MCF 10A (cell line): ENCODE results near the gene SLC25A13. TPM values are rescaled to one million over a fixed set of nuclear protein-coding genes. Genes with fewer than 3 reads are reported as not detected.
"Not testable (repeated sequence)": the region's sequence is repeated elsewhere in the genome, so short reads cannot be mapped to it uniquely, and the experiment has no call there.

ENCODE experiments used
- Bru-seq: library from RNA; stranded (reverse); fragments of 400-500 nt; gene quantifications from one replicate; lab custom pipeline; 2021; lab: Mats Ljungman, UMichigan
- BruChase-seq, 2 experiments: library from RNA; stranded (reverse); fragments of 400-500 nt; gene quantifications; one replicate each; lab custom pipeline; 2021; lab: Mats Ljungman, UMichigan
- BruUV-seq: library from RNA; stranded (reverse); fragments of 400-500 nt; replicated peaks from 2 replicates; lab custom pipeline; 2021; lab: Mats Ljungman, UMichigan
- CTCF ChIA-PET: fragments of 300-600 bp; sonication (Branson Sonifier 250); formaldehyde crosslinking; extraction: SDS; loops from one replicate; lab custom pipeline; 2021; ENCODE audit warnings: antibody characterized with exemption, inconsistent platforms; lab: Yijun Ruan, JAX
- POLR2A ChIA-PET: fragments of 300-600, 350-650 bp; sonication (Branson Sonifier 250); formaldehyde crosslinking; extraction: SDS; loops from one replicate; lab custom pipeline; 2020; ENCODE audit warnings: antibody characterized with exemption, inconsistent platforms; lab: Yijun Ruan, JAX
- DNase-seq: peaks from one replicate; pipeline ENCODE4 v3.0.0-alpha.2; 2018; ENCODE audit not compliant: unreplicated experiment
- H3K27ac Mint-ChIP-seq: one replicate; pipeline ENCODE4 v1.8.0; 2022; ENCODE audit warnings: mild to moderate bottlenecking, low read depth, mixed read lengths; ENCODE audit not compliant: unreplicated experiment
- H3K27me3 Mint-ChIP-seq: one replicate; pipeline ENCODE4 v1.8.0; 2022; ENCODE audit warnings: mixed read lengths; ENCODE audit not compliant: insufficient read depth, unreplicated experiment
- H3K36me3 Mint-ChIP-seq: one replicate; pipeline ENCODE4 v1.8.0; 2022; ENCODE audit warnings: mild to moderate bottlenecking, moderate library complexity, mixed read lengths; ENCODE audit not compliant: insufficient read depth, unreplicated experiment
- H3K4me1 Mint-ChIP-seq: one replicate; pipeline ENCODE4 v1.8.0; 2022; ENCODE audit warnings: mixed read lengths; ENCODE audit not compliant: insufficient read depth, unreplicated experiment
- H3K4me3 Mint-ChIP-seq: one replicate; pipeline ENCODE4 v1.8.0; 2022; ENCODE audit warnings: mild to moderate bottlenecking, moderate library complexity, mixed read lengths; ENCODE audit not compliant: unreplicated experiment
- H3K9me3 Mint-ChIP-seq: one replicate; pipeline ENCODE4 v1.8.0; 2022; ENCODE audit warnings: mixed read lengths; ENCODE audit not compliant: unreplicated experiment
- intact Hi-C: fragments of 100-400 bp; cut with micrococcal nuclease; formaldehyde crosslinking; loops from 2 replicates; pipeline ENCODE4 v1.14.1; 2022
- long read RNA-seq: library from polyadenylated mRNA; stranded (forward); transcript quantifications from one replicate; pipeline ENCODE4 v2.0.0, GENCODE V29; 2022
- total RNA-seq: library from RNA; stranded (reverse); gene quantifications from 2 replicates; pipeline ENCODE4 v1.2.3, GENCODE V29; 2022
- TF ChIP-seq, protein P1 (sequence below): fragments of 200-600 bp; IDR thresholded peaks from one replicate; pipeline ENCODE4 v1.8.0; 2022; ENCODE audit warnings: antibody characterized with exemption, mild to moderate bottlenecking; ENCODE audit not compliant: unreplicated experiment

SLC25A13 gene, protein sequence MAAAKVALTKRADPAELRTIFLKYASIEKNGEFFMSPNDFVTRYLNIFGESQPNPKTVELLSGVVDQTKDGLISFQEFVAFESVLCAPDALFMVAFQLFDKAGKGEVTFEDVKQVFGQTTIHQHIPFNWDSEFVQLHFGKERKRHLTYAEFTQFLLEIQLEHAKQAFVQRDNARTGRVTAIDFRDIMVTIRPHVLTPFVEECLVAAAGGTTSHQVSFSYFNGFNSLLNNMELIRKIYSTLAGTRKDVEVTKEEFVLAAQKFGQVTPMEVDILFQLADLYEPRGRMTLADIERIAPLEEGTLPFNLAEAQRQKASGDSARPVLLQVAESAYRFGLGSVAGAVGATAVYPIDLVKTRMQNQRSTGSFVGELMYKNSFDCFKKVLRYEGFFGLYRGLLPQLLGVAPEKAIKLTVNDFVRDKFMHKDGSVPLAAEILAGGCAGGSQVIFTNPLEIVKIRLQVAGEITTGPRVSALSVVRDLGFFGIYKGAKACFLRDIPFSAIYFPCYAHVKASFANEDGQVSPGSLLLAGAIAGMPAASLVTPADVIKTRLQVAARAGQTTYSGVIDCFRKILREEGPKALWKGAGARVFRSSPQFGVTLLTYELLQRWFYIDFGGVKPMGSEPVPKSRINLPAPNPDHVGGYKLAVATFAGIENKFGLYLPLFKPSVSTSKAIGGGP
- total RNA-seq: 23.4 and 28.6 TPM in 2 replicates
- Bru-seq, nascent RNA: percentile 85 among the genes with signal in this experiment
- BruChase-seq, experiment 1, labeled RNA remaining after a 6-hour chase: percentile 61 among the genes with signal in this experiment
- percentile 69 among the genes with signal in this experiment for BruChase-seq, experiment 2, labeled RNA remaining after a 2-hour chase
- long read RNA-seq, transcript SLC25A13-201 (18 exons, 3,136 nt): major isoform, 28 of 44 reads
- long read RNA-seq, partial matches to known transcripts: 5 of 44 reads
- long read RNA-seq, other reads (novel, unspliced or antisense): 10 of 44 reads

DNA sequence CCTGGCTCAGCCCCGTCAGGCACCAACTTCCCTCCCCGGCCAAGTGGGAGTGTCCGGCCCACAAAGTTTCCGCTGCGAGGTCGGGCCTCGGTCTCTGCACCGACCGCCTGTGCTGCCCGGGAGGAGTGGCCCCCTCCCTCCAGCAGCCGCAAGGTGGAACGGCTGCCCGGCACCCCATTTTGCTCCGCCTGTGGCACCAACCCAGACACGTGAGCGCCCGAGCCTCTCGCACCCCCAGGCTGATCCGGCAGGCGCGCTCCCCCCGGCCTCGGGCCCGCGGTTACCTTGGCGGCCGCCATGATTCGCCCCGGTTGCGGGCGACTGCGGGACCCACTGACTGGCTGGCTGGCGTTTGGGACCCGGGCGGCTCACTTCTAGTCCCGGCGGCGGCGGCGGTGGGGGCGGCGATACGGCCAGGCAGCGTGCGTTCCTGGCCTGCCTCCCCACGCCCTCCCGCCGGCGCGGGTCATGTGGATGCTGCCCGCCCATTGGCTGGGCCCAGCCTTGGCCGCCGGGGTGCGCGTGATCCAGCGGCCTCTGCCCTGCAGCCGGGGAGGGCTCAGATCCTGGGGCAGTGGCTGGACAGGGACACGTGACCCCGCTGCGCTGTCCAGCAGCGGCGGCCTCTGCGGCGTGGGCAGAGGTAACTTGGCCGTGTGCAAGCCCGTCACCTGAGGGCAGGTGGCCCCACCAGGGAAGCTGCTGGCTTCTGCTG lies at the start of gene SLC25A13:
SLC25A13 (minus strand) TSS at position 441 of the 715 bp plus-strand sequence; CDS start at position 299, 142 bp downstream.
- BruUV-seq: TSS peak; percentile 48
- intact Hi-C loops: loop anchor here (5.0 kb wide), 2 partner anchors 65 to 245 kb away; no protein-coding TSS in a partner anchor
- peak; percentile 85 for DNase-seq
- Mint-ChIP-seq H3K9me3 (no peaks in the 10 kb centered on the region), H3K4me3 (peak within 1 kb of the TSS; percentile 88), H3K4me1 (peaks cover 16% of the 10 kb centered on the region), H3K36me3 (peaks cover 8% of the 10 kb centered on the region), H3K27me3 (no peaks in the 10 kb centered on the region), H3K27ac (peak within 1 kb of the TSS; percentile 90)
- TF ChIP-seq, protein P1, sequence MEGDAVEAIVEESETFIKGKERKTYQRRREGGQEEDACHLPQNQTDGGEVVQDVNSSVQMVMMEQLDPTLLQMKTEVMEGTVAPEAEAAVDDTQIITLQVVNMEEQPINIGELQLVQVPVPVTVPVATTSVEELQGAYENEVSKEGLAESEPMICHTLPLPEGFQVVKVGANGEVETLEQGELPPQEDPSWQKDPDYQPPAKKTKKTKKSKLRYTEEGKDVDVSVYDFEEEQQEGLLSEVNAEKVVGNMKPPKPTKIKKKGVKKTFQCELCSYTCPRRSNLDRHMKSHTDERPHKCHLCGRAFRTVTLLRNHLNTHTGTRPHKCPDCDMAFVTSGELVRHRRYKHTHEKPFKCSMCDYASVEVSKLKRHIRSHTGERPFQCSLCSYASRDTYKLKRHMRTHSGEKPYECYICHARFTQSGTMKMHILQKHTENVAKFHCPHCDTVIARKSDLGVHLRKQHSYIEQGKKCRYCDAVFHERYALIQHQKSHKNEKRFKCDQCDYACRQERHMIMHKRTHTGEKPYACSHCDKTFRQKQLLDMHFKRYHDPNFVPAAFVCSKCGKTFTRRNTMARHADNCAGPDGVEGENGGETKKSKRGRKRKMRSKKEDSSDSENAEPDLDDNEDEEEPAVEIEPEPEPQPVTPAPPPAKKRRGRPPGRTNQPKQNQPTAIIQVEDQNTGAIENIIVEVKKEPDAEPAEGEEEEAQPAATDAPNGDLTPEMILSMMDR: no peak
- CTCF ChIA-PET: interaction anchor here (0.6 kb wide), 1 partner anchor 117 kb away, joined by 4 read pairs; no protein-coding TSS in a partner anchor
- POLR2A ChIA-PET: interaction anchor here (1.2 to 1.3 kb wide), 3 partner anchors 9 to 125 kb away, joined by 3 to 7 read pairs (median 4); no protein-coding TSS in a partner anchor

DNA sequence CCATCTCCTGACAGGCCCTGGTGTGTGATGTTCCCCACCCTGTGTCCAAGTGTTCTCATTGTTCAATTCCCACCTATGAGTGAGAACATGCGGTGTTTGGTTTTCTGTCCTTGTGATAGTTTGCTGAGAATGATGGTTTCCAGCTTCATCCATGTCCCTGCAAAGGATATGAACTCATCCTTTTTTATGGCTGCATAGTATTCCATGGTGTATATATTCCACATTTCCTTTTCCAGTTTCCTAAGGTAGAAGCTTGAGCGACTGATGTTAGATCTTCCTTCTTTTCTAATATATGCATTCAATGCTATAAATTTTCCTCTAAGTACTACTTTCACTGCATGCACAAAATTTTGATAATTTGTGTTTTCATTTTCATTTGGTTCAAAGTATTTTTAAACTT lies 44.0 kb upstream of the SLC25A13 start:
- H3K4me3 Mint-ChIP-seq, H3K9me3 Mint-ChIP-seq, POLR2A ChIA-PET, CTCF ChIA-PET, intact Hi-C loops, H3K27me3 Mint-ChIP-seq, DNase-seq, H3K36me3 Mint-ChIP-seq, H3K4me1 Mint-ChIP-seq, H3K27ac Mint-ChIP-seq, BruUV-seq: not testable (repeated sequence)

DNA sequence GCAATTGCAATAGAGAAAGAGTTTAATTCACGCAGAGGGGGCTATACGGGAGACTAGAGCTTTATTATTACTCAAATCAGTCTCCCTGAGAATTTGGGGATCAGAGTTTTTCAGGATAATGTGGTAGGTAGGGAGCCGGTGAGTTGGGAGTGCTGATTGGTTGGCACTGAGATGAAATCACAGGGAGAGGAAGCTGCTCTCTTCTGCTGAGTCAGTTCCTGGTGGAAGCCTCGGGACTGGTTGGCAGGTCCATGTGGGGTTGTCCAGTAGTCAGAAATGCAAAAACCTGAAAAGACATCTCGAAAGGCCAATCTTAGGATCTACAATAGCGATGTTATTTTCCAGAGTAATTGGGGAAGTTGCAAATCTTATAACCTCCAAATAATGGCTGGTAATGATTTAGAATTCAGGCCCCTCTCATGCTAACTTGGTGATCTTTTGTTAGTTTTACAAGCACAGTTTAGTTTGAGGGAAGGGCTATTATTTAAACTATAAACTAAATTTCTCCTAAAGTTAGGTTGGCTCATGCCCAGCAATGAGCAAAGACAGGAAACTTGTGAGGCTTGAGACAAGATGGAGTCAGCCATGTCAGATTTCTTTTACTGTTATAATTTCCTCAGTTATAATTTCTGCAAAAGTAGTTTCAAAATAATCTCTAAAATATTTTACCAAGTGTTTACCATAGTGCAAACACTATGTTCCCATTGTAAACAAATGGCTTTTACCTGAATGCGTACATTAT lies 39.4 kb upstream of the SLC25A13 start:
- no TSS peak for BruUV-seq
- ChIA-PET POLR2A (no interaction called here), CTCF (no interaction called here)
- H3K4me1 Mint-ChIP-seq: no peaks in the 10 kb centered on the region
- DNase-seq: no peak
- peaks cover 6% of the 10 kb centered on the region for H3K36me3 Mint-ChIP-seq
- no peaks in the 10 kb centered on the region for H3K27me3 Mint-ChIP-seq
- H3K9me3 Mint-ChIP-seq: no peaks in the 10 kb centered on the region
- TF ChIP-seq, protein P1: no peak
- no peak overlapping the region for H3K4me3 Mint-ChIP-seq
- intact Hi-C loops: no loop called here
- H3K27ac Mint-ChIP-seq: no peak overlapping the region

DNA sequence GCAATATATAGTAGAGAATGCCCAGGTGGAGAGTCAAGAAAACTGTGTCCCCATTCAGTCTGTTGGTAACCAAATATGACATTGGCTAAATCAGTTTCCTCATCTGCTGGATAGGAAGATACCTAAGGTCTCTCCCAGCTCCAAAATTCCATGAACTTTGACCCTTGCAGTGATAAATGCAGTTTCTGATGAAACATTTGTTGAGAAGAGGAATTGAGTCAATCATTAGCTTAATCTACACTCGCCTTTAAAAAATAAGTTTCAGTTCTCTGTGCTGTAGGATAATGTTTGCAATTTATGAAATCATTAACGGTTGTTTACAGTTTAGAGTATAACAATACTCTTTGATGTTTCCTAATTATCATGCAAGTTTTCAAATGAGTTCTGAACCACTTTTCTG lies 38.0 kb upstream of the SLC25A13 start:
- Mint-ChIP-seq H3K27ac (no peak overlapping the region), H3K4me3 (no peak overlapping the region), H3K4me1 (no peaks in the 10 kb centered on the region), H3K27me3 (no peaks in the 10 kb centered on the region), H3K36me3 (peaks cover 6% of the 10 kb centered on the region), H3K9me3 (no peaks in the 10 kb centered on the region)
- ChIA-PET CTCF (no interaction called here), POLR2A (no interaction called here)
- intact Hi-C loops: no loop called here
- no peak for DNase-seq
- no TSS peak for BruUV-seq
- TF ChIP-seq, protein P1: no peak

DNA sequence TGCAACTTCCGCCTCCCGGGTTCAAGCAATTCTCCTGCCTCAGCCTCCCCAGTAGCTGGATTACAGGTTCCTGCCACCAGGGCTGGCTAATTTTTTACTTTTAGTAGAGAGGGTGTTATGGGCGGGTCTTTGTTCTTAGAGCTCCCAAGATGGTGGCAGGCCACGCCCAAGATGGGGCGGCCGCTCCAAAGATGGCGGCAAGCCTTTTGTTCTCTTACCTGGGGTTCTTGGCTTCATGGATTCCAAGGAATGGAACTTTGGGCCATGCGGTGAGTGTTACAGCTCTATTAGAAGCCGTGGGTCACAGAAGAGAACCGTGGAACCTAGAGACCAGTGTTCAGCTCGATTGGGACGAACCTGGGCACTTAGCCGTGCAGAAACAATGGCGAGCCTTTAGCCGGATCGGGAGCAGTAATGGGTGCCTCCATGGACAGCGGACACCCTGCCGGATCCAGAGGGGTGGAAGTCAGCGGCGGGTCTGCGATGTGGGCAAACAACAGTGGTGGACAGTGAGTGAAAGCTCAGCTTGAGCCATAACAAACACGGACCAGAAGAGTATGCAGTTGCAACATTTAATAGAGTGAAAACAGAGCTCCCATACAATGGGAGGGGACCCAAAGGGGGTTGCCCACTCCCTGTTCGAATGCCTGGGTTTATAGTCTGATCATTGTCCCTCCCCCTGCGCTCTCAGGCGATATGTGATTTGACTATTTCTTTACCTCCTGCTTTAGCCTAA lies 36.5 kb upstream of the SLC25A13 start:
- H3K36me3 Mint-ChIP-seq, intact Hi-C loops, H3K4me3 Mint-ChIP-seq, H3K4me1 Mint-ChIP-seq, H3K27me3 Mint-ChIP-seq, H3K27ac Mint-ChIP-seq, POLR2A ChIA-PET, BruUV-seq, DNase-seq, H3K9me3 Mint-ChIP-seq: not testable (repeated sequence)
- CTCF ChIA-PET: interaction anchor here (0.5 to 0.7 kb wide), 3 partner anchors 8 to 187 kb away, joined by 3 read pairs; no protein-coding TSS in a partner anchor
